Thoracic aorta (tissue), 2 donors: ENCODE measurements around the gene NCF4. TPM values are rescaled to one million over a fixed set of nuclear protein-coding genes. Genes with fewer than 3 reads are reported as not detected.

ENCODE experiments used
- ATAC-seq: fragments of 150-250 bp; one replicate; pipeline ENCODE4 v1.8.0; 2017; ENCODE audit warnings: low read depth; ENCODE audit not compliant: insufficient number of reproducible peaks, low FRiP score
- DNase-seq: peaks from one replicate; pipeline ENCODE4 v3.0.0-alpha.2; 2020; ENCODE audit warnings: low spot score
- H3K27ac ChIP-seq, 2 donors: fragments of 200-600 bp; sonication (generic); 1 replicate in 1 of 2; 2 replicates in 1 of 2; pipeline ENCODE4 v1.5.1; 2016; ENCODE audit warnings: mild to moderate bottlenecking in 2 of 2, moderate library complexity in 2 of 2
- H3K27me3 ChIP-seq: fragments of 200-600 bp; sonication (generic); replicated peaks from 2 replicates; pipeline ENCODE4 v1.6.0; 2016; ENCODE audit warnings: mild to moderate bottlenecking; ENCODE audit not compliant: insufficient read depth
- H3K36me3 ChIP-seq: fragments of 200-600 bp; sonication (generic); one replicate; pipeline ENCODE4 v1.5.1; 2016
- H3K4me1 ChIP-seq, 2 donors: fragments of 200-600 bp; sonication (generic); 1 replicate in 1 of 2; 2 replicates in 1 of 2; pipeline versions ENCODE4 v1.5.1 to v1.6.0; 2016; ENCODE audit warnings: low read depth in 2 of 2, mild to moderate bottlenecking in 1 of 2; ENCODE audit not compliant: control insufficient read depth in 1 of 2
- H3K4me3 ChIP-seq: fragments of 200-600 bp; sonication (generic); 2 replicates; pipeline ENCODE4 v1.5.1; 2016; ENCODE audit warnings: mild to moderate bottlenecking
- H3K9me3 ChIP-seq: fragments of 200-600 bp; sonication (generic); 2 replicates; pipeline ENCODE4 v1.5.1; 2016
- total RNA-seq, 2 donors: library from RNA; depleted of rRNA; stranded (reverse); fragments of >200 nt; gene quantifications; one replicate each; pipeline versions ENCODE4 v1.1.0 to v1.2.3, GENCODE V29; 2016
- TF ChIP-seq, protein P1 (sequence below): fragments of 200-600 bp; sonication (generic); IDR thresholded peaks from one replicate; pipeline ENCODE4 v1.5.1; 2019; ENCODE audit warnings: antibody characterized with exemption

NCF4 gene
- total RNA-seq, 2 donors from 2014 or later: 38.1 to 68.8 TPM

GRCh38 chr22:36907253-36908195 lies 46.7 kb downstream of the NCF4 start:
- Histone ChIP-seq H3K4me1 (no peaks in the 10 kb centered on the region), H3K27ac (no peak overlapping the region), H3K4me3 (no peak overlapping the region), H3K9me3 (no peaks in the 10 kb centered on the region), H3K27me3 (no peaks in the 10 kb centered on the region), H3K36me3 (no peaks in the 10 kb centered on the region)
- ATAC-seq: no peak
- TF ChIP-seq, protein P1, sequence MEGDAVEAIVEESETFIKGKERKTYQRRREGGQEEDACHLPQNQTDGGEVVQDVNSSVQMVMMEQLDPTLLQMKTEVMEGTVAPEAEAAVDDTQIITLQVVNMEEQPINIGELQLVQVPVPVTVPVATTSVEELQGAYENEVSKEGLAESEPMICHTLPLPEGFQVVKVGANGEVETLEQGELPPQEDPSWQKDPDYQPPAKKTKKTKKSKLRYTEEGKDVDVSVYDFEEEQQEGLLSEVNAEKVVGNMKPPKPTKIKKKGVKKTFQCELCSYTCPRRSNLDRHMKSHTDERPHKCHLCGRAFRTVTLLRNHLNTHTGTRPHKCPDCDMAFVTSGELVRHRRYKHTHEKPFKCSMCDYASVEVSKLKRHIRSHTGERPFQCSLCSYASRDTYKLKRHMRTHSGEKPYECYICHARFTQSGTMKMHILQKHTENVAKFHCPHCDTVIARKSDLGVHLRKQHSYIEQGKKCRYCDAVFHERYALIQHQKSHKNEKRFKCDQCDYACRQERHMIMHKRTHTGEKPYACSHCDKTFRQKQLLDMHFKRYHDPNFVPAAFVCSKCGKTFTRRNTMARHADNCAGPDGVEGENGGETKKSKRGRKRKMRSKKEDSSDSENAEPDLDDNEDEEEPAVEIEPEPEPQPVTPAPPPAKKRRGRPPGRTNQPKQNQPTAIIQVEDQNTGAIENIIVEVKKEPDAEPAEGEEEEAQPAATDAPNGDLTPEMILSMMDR: no peak
- no peak for DNase-seq

DNA sequence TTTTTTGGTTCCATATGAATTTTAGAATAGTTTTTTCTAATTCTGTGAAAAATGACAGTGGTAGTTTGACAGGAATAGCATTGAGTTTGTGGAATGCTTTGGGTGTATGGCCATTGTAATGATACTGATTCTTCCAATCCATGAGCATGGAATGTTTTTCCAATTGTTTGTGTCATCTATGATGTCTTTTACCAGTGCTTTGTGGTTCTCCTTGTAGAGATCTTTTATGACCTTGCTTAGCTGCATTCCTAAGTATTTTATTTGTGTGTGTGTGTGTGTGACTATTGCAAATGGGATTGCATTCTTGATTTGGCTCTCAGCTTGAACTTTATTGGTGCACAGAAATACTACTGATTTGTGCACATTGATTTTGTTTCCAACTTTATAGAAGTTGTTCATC lies 49.7 kb downstream of the NCF4 start:
- Histone ChIP-seq H3K36me3 (no peaks in the 10 kb centered on the region), H3K27ac (no peak overlapping the region), H3K9me3 (no peaks in the 10 kb centered on the region), H3K4me1 (no peaks in the 10 kb centered on the region), H3K4me3 (no peak overlapping the region), H3K27me3 (no peaks in the 10 kb centered on the region)
- ATAC-seq (no peak), DNase-seq (no peak)
- TF ChIP-seq, protein P1: no peak

DNA sequence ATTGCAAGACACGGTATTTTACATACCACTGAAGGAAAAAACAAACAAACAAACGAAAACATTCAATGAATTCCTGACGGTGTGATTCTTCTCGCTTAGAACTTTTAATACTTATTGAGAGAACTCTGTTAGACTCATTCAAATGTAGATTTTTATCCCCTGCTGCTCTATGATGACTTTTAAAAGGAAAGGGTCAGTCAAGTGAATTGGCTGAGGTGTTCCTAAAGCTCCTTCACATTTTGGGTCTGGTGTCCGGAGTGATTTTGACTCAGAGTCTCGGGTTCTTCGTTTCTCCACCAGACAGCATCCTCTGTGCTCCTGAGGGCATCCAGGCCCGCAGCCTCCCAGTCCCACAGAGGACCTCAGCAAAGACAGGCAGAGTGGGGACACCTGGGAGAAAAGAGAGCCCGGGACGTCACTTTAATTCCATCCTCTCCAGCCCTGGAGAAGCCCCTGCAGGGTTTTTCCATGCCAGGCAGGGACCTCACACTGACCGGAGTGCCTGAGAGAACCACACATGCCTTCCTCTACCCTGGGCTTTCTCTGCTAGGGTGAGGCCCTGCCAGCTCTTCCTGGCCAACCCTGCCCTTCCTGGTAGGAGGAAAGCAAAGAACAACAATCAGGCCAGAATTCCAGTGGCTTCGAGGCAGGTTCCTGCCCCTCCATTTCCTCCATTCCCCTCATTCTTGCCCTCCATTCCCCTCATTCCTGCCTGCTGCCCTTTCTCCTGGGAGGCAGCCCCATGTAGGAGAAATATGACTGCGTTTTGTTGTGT lies 51.3 kb downstream of the NCF4 start:
- Histone ChIP-seq H3K4me3 (no peak overlapping the region), H3K36me3 (no peaks in the 10 kb centered on the region), H3K27ac (no peak overlapping the region), H3K9me3 (no peaks in the 10 kb centered on the region), H3K4me1 (no peaks in the 10 kb centered on the region), H3K27me3 (no peaks in the 10 kb centered on the region)
- no peak for DNase-seq
- TF ChIP-seq, protein P1: no peak
- ATAC-seq: no peak

GRCh38 chr22:36912694-36913426 lies 52.1 kb downstream of the NCF4 start:
- no peaks in the 10 kb centered on the region for H3K4me1 ChIP-seq
- ATAC-seq (no peak), DNase-seq (no peak)
- no peaks in the 10 kb centered on the region for H3K27me3 ChIP-seq
- TF ChIP-seq, protein P1: no peak
- H3K36me3 ChIP-seq: no peaks in the 10 kb centered on the region
- no peaks in the 10 kb centered on the region for H3K9me3 ChIP-seq
- no peak overlapping the region for H3K27ac ChIP-seq
- H3K4me3 ChIP-seq: no peak overlapping the region
